ENCODE measurements around the gene TBC1D9.

The TBC1D9 gene

DNA sequence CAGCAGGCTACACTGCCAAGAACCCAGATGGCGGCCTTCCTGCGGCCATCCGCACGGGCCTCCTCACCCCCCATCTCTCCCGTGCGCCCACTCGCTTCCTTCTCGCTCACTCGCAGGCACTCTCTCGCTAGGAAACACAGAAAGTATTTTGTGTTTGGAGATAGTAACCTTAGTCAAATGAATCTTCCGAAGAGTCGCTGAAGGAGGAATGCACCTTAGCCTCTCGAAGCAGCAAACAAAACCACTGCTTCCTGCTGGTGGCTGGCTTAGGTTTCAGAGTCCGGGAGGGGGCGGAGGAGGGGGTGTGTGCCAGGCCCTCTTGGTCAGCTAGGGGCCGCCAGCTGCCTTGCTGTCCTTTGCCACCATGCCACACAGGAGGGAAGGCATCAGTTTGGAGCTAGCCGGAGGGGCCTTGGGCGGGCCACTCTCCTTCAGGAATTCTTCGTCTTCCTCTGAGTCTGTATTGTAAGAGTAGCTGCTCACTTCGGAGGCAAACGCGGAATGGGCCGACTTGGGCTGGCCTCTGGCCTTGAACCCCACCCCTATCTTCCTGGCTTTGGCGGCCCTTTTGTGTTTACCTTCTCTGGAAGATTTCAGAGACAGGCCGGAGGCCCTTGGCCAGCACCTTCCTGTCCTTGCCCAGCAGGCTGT, 114.3 kb downstream of the TBC1D9 start:
- TF ChIP-seq, protein P1, sequence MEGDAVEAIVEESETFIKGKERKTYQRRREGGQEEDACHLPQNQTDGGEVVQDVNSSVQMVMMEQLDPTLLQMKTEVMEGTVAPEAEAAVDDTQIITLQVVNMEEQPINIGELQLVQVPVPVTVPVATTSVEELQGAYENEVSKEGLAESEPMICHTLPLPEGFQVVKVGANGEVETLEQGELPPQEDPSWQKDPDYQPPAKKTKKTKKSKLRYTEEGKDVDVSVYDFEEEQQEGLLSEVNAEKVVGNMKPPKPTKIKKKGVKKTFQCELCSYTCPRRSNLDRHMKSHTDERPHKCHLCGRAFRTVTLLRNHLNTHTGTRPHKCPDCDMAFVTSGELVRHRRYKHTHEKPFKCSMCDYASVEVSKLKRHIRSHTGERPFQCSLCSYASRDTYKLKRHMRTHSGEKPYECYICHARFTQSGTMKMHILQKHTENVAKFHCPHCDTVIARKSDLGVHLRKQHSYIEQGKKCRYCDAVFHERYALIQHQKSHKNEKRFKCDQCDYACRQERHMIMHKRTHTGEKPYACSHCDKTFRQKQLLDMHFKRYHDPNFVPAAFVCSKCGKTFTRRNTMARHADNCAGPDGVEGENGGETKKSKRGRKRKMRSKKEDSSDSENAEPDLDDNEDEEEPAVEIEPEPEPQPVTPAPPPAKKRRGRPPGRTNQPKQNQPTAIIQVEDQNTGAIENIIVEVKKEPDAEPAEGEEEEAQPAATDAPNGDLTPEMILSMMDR (IDR thresholded peaks at IDR 0.05): no peak

DNA sequence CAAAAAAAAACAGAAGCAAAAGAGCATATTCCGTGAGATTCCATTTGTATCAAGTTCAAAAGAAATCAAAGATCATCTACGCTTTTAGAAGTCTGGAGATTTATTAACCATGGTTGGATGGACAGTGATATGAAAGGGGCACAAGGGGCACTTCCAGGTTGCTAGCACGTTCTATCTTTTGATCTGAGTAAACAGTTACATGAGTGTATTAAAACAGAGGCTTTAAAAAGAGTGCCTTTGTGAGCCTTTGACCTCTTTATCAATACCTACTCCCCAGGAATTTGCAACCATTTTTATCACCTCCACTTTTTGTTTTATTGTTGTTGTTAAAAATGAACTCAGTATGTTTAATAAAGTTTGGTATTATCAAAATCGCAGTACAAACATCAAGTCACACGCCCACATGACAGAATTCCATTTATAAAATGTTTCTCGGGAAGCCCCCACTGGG, 115.1 kb downstream of the TBC1D9 start:
- TF ChIP-seq, protein P1 (IDR thresholded peaks at IDR 0.05): no peak

DNA sequence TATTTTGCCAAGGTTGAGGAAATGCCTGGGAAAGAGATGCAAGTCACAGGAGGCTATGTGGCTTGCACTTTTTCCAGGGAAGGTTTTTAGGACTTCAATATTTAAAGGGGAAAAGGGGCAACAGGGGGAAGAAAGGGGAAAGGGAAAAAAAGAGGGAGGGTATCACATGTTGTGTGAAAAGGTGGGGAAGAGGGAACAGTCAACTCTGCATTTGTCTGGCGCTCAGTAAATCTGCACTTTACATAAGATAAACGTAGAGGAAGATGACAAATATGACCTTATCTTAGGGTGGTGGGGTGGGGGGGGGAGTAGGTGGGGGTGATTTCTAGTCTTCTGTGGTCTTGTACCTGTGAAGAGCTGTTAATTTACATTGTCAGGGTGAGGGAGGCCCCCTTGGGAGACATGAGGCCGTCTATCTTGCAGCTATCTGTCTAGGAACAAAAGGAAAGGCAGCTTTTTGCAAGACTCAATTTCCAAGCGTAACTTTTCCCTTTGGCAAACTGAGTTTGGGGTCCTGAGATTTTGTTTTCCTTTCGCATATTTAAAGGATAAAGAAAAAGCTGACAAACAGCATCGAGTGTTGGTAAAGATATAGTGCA, 115.9 kb downstream of the TBC1D9 start:
- TF ChIP-seq, protein P1 (IDR thresholded peaks at IDR 0.05): no peak

DNA sequence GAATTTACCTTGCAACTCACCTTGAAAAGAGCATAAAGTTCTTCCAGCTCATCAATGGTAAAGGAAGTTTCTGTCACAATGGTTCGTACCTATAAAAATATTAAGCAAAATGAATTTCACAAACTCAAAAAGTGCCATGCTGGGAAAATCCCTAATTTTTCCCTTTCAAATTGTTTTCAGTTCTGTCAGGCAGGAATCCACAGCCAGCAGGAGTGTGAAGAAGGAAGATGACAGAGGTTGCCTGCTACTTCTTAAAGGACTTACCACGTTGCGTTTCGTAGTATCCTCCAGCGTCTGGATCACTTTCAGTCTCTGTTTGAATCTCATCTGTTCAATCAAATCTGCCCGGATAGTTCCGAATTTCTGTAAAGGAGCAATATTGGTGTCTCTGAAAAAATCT, 117.1 kb downstream of the TBC1D9 start:
- TF ChIP-seq, protein P1 (IDR thresholded peaks at IDR 0.05): no peak

DNA sequence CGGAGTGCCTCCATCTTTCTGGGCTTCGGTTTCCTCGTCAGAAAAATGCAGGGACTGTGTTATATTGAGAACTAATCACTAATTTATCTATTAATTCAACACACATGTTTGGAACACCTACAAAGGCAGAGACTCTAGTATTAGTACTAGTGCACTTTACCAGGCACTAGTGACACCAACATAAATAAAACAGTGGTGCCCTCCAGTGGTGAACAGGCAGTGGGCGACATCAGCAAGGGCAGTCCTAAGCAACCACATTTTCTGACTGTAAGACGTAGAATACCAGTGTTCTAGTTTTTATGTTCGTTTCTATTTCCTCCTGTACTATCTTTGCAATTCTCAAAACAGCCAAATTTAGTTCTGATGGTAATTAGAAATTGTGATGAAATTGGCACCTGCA, 118.3 kb downstream of the TBC1D9 start:
- TF ChIP-seq, protein P1 (IDR thresholded peaks at IDR 0.05): peak; percentile 47

DNA sequence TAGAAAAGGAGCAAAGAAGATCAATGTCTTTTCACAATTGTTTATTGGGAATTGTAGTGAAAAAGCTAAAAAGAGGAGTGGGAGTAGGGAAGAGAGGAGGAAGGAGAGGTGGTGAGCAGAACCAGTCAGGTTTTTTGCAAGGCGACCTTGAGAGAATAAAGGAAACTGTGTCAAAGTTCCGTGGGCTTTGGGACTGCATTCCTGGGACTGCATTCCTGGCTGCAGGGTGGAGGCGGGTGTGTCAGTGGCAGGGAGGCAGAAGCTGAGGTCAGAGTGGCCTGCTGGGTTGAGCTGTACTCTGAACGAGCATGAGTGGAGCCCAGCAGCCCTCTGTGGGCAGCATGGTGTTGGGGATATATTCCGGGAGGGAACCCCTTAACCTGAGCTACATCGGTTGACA, 120.6 kb downstream of the TBC1D9 start:
- TF ChIP-seq, protein P1 (IDR thresholded peaks at IDR 0.05): no peak

DNA sequence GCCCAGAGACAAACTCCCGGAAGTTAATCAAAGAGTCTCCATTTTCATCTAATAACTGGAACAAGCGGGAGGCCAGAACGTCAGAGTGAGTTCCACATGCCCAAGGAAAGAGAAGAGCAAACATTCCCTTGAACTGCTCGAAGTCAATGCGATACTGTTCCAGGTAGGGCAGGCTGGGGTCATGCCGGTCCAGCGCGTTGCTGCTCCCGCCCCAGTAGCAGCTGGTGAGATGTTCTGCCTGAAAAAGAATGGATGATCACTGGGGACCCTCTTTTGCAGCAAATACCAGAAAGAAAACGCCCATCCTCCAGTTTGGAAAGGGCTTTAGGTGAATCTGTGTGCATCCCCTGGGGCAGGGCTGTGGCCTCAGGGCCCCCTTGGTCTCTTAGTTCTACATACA, 122.2 kb downstream of the TBC1D9 start:
- TF ChIP-seq, protein P1 (IDR thresholded peaks at IDR 0.05): no peak

Data from LNCAP (cell line).